NT2/D1 (cell line): Measurements from ENCODE around the gene ZNF746.

ENCODE experiments used
- SUZ12 ChIP-seq: IDR thresholded peaks from 2 replicates; pipeline ENCODE4 v1.6.1; 2011; ENCODE audit not compliant: insufficient read length, insufficient read depth; ENCODE audit errors: extremely low read depth
- YY1 ChIP-seq: IDR thresholded peaks from 2 replicates; pipeline ENCODE4 v1.6.1; 2011; ENCODE audit not compliant: insufficient read length, insufficient read depth
- ZNF274 ChIP-seq: IDR thresholded peaks from 2 replicates; pipeline ENCODE4 v1.6.1; 2011; ENCODE audit warnings: mild to moderate bottlenecking, low read depth, low read length

- TF ChIP-seq YY1 (no peak), ZNF274 (no peak), SUZ12 (no peak)
Measured at GRCh38 chr7:149510248-149510647, 12.6 kb upstream of the ZNF746 start.
